ENCODE results near the gene ZNF2. TPM values are rescaled to one million over a fixed set of nuclear protein-coding genes. Genes with fewer than 3 reads are reported as not detected.

ZNF2 gene
- total and polyA plus RNA-seq, 2 of the 13 experiments (the other 11 are each of a cell fraction or from before 2014, with no cell fraction given): 4.3 to 6.1 TPM

- TF ChIP-seq SNAI1 (CRISPR knock-in tag; IDR thresholded peaks at IDR 0.05; ENCODE audit: borderline replicate concordance) (no peak), ZBTB14 (CRISPR knock-in tag; IDR thresholded peaks at IDR 0.05) (no peak), GZF1 (CRISPR knock-in tag; IDR thresholded peaks at IDR 0.05) (0 out of 2 replicates have a peak, but pooled peaks have one; percentile 58), ZBTB44 (CRISPR knock-in tag; IDR thresholded peaks at IDR 0.05) (no peak), SPEN (CRISPR knock-in tag; IDR thresholded peaks at IDR 0.05; ENCODE audit: low read depth) (no peak), ZBTB2 (CRISPR knock-in tag; IDR thresholded peaks at IDR 0.05; ENCODE audit: low read depth) (no peak), PBX3 (CRISPR knock-in tag; IDR thresholded peaks at IDR 0.05; ENCODE audit: borderline replicate concordance) (0 out of 2 replicates have a peak, but pooled peaks have one; percentile 19), ZNF484 (CRISPR knock-in tag; IDR thresholded peaks at IDR 0.05; ENCODE audit: borderline replicate concordance, low read depth) (no peak), ZBED4 (CRISPR knock-in tag; IDR thresholded peaks at IDR 0.05; ENCODE audit: borderline replicate concordance) (0 out of 2 replicates have a peak, but pooled peaks have one; percentile 13), ZFP37 (CRISPR knock-in tag; IDR thresholded peaks at IDR 0.05; ENCODE audit: borderline replicate concordance) (no peak), MLXIP (CRISPR knock-in tag; IDR thresholded peaks at IDR 0.05; ENCODE audit: borderline replicate concordance) (0 out of 2 replicates have a peak, but pooled peaks have one; percentile 15), ZNF841 (CRISPR knock-in tag; IDR thresholded peaks at IDR 0.05; ENCODE audit: borderline replicate concordance) (0 out of 2 replicates have a peak, but pooled peaks have one; percentile 17), SNAPC5 (CRISPR knock-in tag; IDR thresholded peaks at IDR 0.05; ENCODE audit: borderline replicate concordance) (0 out of 2 replicates have a peak, but pooled peaks have one; percentile 37), ZNF550 (CRISPR knock-in tag; IDR thresholded peaks at IDR 0.05; ENCODE audit: borderline replicate concordance) (no peak)
These were observed 609 bp upstream of the ZNF2 start (continued) for GRCh38 chr2:95165030-95165370.

Data from HepG2 (cell line).